Measurements from ENCODE around the gene ANGEL2.
"Not testable (repeated sequence)": the region's sequence is repeated elsewhere in the genome, so short reads cannot be mapped to it uniquely, and the experiment has no call there.

ANGEL2 gene

DNA sequence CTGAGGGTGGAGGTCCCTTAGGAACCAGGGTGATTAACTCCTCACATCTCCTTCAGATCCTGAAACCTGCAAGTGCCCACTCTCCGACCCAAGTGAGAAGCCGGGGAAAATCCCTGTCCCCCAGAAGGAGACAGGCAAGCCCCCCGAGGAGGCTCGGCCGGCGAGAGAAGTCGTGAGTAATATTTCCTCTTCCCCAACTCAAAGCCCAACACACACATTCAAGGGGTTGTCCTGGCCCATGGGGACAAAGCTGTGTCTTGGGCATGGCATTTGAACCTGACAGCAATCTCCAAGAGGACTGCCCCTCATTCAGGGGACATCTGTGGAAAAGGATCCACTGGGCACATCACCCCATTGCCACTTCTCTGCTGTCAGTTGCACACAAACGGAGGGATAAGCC, 41.8 kb downstream of the ANGEL2 start:
- Histone ChIP-seq H3K4me3 (ENCODE audit: low read depth in 1 of 2, low read length in 2 of 2) (no peak overlapping the region), H3K4me1 (ENCODE audit: control insufficient read depth in 1 of 2, insufficient read depth in 2 of 2, low read length in 2 of 2) (no peaks in the 10 kb centered on the region), H3K36me3 (ENCODE audit: control insufficient read depth in 1 of 2, insufficient read depth in 2 of 2, low read length in 2 of 2) (no peaks in the 10 kb centered on the region), H3K9me3 (ENCODE audit: control insufficient read depth in 1 of 2, low read length in 2 of 2) (no peaks in the 10 kb centered on the region), H3K27ac (ENCODE audit: low read length) (no peak overlapping the region), H3K27me3 (ENCODE audit: low read depth, low read length) (no peaks in the 10 kb centered on the region)

DNA sequence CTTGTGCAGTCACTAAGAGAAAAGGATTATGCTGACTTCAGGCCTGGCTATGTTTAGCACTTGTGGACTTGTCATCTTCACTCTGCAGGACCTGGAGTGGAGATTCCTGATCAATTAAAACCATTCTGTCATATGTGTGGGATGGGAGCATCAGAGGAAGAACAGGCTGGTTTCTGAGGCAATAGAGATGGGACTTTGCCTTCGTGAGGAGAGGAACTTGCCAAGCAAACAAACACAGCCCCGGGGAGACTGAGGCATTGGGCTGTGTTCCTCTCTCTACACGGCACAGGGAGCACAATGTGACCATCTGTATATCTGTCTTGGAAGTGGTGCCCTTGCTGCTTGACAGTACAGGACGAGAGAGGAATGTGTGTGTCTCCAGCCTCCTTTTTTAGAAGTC, 42.2 kb downstream of the ANGEL2 start:
- H3K27me3 ChIP-seq (ENCODE audit: low read depth, low read length), result no peaks in the 10 kb centered on the region
- no peaks in the 10 kb centered on the region for H3K4me1 ChIP-seq (ENCODE audit: control insufficient read depth in 1 of 2, insufficient read depth in 2 of 2, low read length in 2 of 2)
- H3K9me3 ChIP-seq (ENCODE audit: control insufficient read depth in 1 of 2, low read length in 2 of 2), result no peaks in the 10 kb centered on the region
- H3K27ac ChIP-seq (ENCODE audit: low read length), result no peak overlapping the region
- no peaks in the 10 kb centered on the region for H3K36me3 ChIP-seq (ENCODE audit: control insufficient read depth in 1 of 2, insufficient read depth in 2 of 2, low read length in 2 of 2)
- H3K4me3 ChIP-seq (ENCODE audit: low read depth in 1 of 2, low read length in 2 of 2), result no peak overlapping the region

DNA sequence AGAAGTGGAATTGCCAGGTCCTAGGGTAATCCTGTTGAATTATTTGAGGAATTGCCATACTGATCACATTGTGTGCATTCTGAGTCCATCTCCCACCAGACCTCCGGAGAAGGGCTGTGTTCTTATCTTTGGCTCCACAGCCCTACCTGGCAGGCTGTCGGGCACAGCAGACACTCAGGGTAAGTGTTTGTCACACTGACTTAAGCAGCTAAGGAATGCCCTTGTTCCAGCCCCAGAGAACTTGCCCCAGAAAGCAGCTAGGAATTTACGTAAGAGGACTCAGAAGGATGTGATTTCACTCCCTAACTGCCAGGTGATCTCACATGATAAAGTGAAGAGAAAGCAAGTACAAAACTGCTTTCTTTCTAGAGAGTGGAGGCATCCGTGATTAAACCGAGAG, 44.4 kb downstream of the ANGEL2 start:
- H3K36me3 ChIP-seq (ENCODE audit: control insufficient read depth in 1 of 2, insufficient read depth in 2 of 2, low read length in 2 of 2), result no peaks in the 10 kb centered on the region
- H3K27ac ChIP-seq (ENCODE audit: low read length), result no peak overlapping the region

DNA sequence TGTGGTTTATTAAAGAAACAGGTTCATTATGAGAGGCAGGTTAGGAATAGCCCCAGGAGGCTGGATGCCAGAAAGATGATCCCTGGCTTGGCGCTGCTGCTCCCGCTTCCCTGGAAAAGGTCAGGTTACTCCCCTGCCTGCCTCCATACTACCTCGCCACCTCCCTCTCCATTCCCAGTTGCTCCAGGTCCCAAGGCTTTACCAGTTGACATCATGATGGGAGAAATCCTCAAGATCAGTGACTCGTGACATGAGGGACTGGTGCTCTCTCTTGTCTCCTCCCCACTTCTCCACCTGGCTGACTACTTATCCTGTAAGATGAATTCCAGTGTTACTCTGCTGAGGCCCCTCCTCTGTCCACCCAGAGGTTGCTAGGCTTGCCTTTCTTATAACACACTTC, 45.6 kb downstream of the ANGEL2 start:
- Histone ChIP-seq H3K27ac (ENCODE audit: low read length) (no peak overlapping the region), H3K9me3 (ENCODE audit: control insufficient read depth in 1 of 2, low read length in 2 of 2) (no peaks in the 10 kb centered on the region)

More for the DNA sequence above, 44.4 kb downstream of the ANGEL2 start:
- Histone ChIP-seq H3K27me3 (ENCODE audit: low read depth, low read length) (no peaks in the 10 kb centered on the region), H3K4me1 (ENCODE audit: control insufficient read depth in 1 of 2, insufficient read depth in 2 of 2, low read length in 2 of 2) (no peaks in the 10 kb centered on the region), H3K4me3 (ENCODE audit: low read depth in 1 of 2, low read length in 2 of 2) (no peak overlapping the region), H3K9me3 (ENCODE audit: control insufficient read depth in 1 of 2, low read length in 2 of 2) (no peaks in the 10 kb centered on the region)

DNA sequence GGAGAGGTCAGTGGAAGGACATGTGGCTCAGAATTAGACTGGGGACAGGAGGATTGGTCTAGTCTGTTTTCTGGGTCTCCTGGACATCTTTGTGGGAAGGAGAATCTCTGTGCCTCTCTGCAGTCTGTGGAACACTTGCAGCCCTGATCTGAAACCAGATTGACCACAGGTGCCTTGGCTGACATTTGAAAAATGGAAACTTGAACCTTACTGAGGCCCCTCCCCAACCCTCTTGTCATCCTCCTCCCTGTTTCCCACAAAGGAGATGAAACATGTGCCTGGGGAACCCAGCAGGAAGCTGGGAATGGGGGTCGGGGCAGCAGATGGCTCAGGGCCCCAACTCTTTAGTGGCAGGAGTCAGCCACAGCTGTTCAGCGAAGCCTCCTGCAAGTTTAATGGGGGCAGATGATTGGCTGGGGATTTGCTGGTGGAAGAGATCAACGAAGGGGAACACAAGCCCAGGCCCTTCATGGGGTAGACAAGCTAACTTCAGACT, 47.3 kb downstream of the ANGEL2 start:
- Histone ChIP-seq H3K4me1 (ENCODE audit: control insufficient read depth in 1 of 2, insufficient read depth in 2 of 2, low read length in 2 of 2) (no peaks in the 10 kb centered on the region), H3K27ac (ENCODE audit: low read length) (no peak overlapping the region), H3K36me3 (ENCODE audit: control insufficient read depth in 1 of 2, insufficient read depth in 2 of 2, low read length in 2 of 2) (no peaks in the 10 kb centered on the region), H3K27me3 (ENCODE audit: low read depth, low read length) (no peaks in the 10 kb centered on the region), H3K4me3 (ENCODE audit: low read depth in 1 of 2, low read length in 2 of 2) (no peak overlapping the region), H3K9me3 (ENCODE audit: control insufficient read depth in 1 of 2, low read length in 2 of 2) (no peaks in the 10 kb centered on the region)

More for the DNA sequence above, 45.6 kb downstream of the ANGEL2 start:
- Histone ChIP-seq H3K4me3 (ENCODE audit: low read depth in 1 of 2, low read length in 2 of 2) (no peak overlapping the region), H3K27me3 (ENCODE audit: low read depth, low read length) (no peaks in the 10 kb centered on the region), H3K4me1 (ENCODE audit: control insufficient read depth in 1 of 2, insufficient read depth in 2 of 2, low read length in 2 of 2) (no peaks in the 10 kb centered on the region), H3K36me3 (ENCODE audit: control insufficient read depth in 1 of 2, insufficient read depth in 2 of 2, low read length in 2 of 2) (no peaks in the 10 kb centered on the region)

DNA sequence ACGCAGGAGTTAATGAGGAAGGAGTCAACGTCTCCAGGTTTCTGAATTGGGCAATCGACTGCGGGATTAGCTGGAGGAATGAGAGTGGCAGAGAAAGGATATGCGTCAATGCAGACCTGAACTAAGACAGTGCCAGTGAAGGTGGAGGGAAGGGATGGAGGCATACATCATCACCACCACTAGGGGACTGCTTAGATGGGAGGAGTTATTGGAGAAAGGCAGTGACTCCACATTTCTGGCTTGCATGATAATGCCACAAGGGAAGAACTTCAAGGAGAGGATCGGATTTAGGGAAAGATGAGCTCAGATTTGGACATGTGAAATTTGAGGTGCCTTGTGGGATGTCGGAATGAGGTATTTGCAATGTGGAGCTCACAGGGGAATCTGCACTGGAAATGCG, 47.9 kb downstream of the ANGEL2 start:
- no peaks in the 10 kb centered on the region for H3K9me3 ChIP-seq (ENCODE audit: control insufficient read depth in 1 of 2, low read length in 2 of 2)
- H3K4me1 ChIP-seq (ENCODE audit: control insufficient read depth in 1 of 2, insufficient read depth in 2 of 2, low read length in 2 of 2), result no peaks in the 10 kb centered on the region
- no peaks in the 10 kb centered on the region for H3K27me3 ChIP-seq (ENCODE audit: low read depth, low read length)
- H3K36me3 ChIP-seq (ENCODE audit: control insufficient read depth in 1 of 2, insufficient read depth in 2 of 2, low read length in 2 of 2), result no peaks in the 10 kb centered on the region
- no peak overlapping the region for H3K4me3 ChIP-seq (ENCODE audit: low read depth in 1 of 2, low read length in 2 of 2)
- no peak overlapping the region for H3K27ac ChIP-seq (ENCODE audit: low read length)

DNA sequence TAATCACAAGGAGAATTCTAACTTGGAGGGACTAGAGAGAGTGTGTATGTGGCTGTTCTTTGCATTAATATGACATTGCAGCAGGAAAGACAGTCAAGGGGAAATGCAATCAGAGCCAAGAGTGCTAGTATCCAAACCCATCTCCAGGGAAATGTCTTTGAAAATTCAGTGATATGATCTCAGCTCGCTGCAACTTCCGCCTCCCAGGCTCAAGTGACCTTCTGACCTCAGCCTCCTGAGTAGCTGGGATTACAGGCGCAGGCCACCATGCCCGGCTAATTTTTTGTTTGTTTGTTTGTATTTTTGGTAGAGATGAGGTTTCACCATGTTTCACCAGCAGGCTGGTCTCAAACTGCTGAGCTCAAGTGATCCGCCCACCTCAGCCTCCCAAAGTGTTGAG, 49.1 kb downstream of the ANGEL2 start:
- no peaks in the 10 kb centered on the region for H3K36me3 ChIP-seq (ENCODE audit: control insufficient read depth in 1 of 2, insufficient read depth in 2 of 2, low read length in 2 of 2)
- no peaks in the 10 kb centered on the region for H3K27me3 ChIP-seq (ENCODE audit: low read depth, low read length)
- H3K4me3 ChIP-seq (ENCODE audit: low read depth in 1 of 2, low read length in 2 of 2), result no peak overlapping the region
- H3K27ac ChIP-seq (ENCODE audit: low read length), result no peak overlapping the region
- no peaks in the 10 kb centered on the region for H3K4me1 ChIP-seq (ENCODE audit: control insufficient read depth in 1 of 2, insufficient read depth in 2 of 2, low read length in 2 of 2)
- H3K9me3 ChIP-seq (ENCODE audit: control insufficient read depth in 1 of 2, low read length in 2 of 2), result no peaks in the 10 kb centered on the region

DNA sequence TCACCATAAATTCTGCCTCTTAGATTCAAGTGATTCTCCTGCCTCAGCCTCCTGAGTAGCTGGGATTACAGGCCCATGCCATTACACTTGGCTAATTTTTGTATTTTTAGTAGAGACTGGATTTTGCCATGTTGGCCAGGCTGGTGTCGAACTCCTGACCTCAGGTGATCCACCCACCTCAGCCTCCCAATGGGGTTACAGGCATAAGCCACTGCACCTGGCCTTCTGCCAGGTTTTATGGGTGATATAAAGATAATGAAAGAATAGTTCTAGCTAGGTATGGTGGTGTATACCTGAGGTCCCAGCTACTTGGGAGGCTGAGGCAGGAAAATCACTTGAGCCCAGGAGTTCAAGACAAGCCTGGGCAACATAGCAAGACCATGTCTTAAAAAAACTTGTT, 50.7 kb downstream of the ANGEL2 start:
- H3K9me3 ChIP-seq (ENCODE audit: control insufficient read depth in 1 of 2, low read length in 2 of 2); H3K4me1 ChIP-seq (ENCODE audit: control insufficient read depth in 1 of 2, insufficient read depth in 2 of 2, low read length in 2 of 2); H3K27me3 ChIP-seq (ENCODE audit: low read depth, low read length); H3K4me3 ChIP-seq (ENCODE audit: low read depth in 1 of 2, low read length in 2 of 2); H3K36me3 ChIP-seq (ENCODE audit: control insufficient read depth in 1 of 2, insufficient read depth in 2 of 2, low read length in 2 of 2); H3K27ac ChIP-seq (ENCODE audit: low read length): not testable (repeated sequence)

DNA sequence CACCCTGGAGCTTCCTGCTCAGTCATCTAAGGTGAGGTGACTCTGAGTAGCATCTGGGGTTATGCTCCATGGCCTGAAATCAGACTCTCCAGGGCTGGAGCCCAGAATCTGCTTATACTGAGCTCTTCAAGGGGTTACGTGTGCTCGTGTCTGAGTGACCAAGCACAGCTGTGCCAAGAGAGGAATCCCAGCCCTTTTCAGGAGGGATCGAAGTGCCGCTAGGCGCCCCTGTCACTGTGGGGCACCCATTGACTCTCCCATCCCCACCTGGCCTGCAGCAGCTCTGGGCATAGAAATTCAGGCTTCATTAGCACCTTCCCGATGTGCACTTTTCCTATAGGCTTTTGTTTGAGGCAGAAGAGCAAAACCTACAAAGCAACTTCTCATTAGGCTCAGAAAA, 51.6 kb downstream of the ANGEL2 start:
- Histone ChIP-seq H3K4me1 (ENCODE audit: control insufficient read depth in 1 of 2, insufficient read depth in 2 of 2, low read length in 2 of 2) (no peaks in the 10 kb centered on the region), H3K9me3 (ENCODE audit: control insufficient read depth in 1 of 2, low read length in 2 of 2) (no peaks in the 10 kb centered on the region)

DNA sequence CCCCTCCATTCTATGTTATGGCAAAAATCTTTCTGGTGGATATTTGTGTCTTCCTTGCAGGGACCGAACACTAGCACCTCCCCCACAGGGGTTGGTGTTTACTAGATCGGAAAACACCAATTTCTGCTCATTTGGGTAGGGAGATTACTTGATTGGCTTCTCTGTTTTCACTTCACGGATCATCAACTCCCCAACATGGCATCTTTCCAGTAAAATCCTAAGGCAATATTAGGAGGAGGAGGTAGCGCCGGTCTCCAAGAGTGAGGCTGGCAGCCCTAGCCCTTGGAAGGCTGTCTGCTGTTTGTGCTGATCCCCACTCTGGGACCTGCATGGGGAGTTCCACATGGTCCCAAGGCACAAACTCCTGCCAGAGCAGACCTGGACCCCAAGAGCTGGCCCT, 53.2 kb downstream of the ANGEL2 start:
- H3K4me3 ChIP-seq (ENCODE audit: low read depth in 1 of 2, low read length in 2 of 2), result no peak overlapping the region
- H3K27ac ChIP-seq (ENCODE audit: low read length), result no peak overlapping the region
- no peaks in the 10 kb centered on the region for H3K9me3 ChIP-seq (ENCODE audit: control insufficient read depth in 1 of 2, low read length in 2 of 2)
- no peaks in the 10 kb centered on the region for H3K36me3 ChIP-seq (ENCODE audit: control insufficient read depth in 1 of 2, insufficient read depth in 2 of 2, low read length in 2 of 2)
- H3K4me1 ChIP-seq (ENCODE audit: control insufficient read depth in 1 of 2, insufficient read depth in 2 of 2, low read length in 2 of 2), result no peaks in the 10 kb centered on the region
- H3K27me3 ChIP-seq (ENCODE audit: low read depth, low read length), result no peaks in the 10 kb centered on the region

More for the DNA sequence above, 51.6 kb downstream of the ANGEL2 start:
- no peak overlapping the region for H3K4me3 ChIP-seq (ENCODE audit: low read depth in 1 of 2, low read length in 2 of 2)
- H3K27me3 ChIP-seq (ENCODE audit: low read depth, low read length), result no peaks in the 10 kb centered on the region
- no peak overlapping the region for H3K27ac ChIP-seq (ENCODE audit: low read length)
- no peaks in the 10 kb centered on the region for H3K36me3 ChIP-seq (ENCODE audit: control insufficient read depth in 1 of 2, insufficient read depth in 2 of 2, low read length in 2 of 2)

DNA sequence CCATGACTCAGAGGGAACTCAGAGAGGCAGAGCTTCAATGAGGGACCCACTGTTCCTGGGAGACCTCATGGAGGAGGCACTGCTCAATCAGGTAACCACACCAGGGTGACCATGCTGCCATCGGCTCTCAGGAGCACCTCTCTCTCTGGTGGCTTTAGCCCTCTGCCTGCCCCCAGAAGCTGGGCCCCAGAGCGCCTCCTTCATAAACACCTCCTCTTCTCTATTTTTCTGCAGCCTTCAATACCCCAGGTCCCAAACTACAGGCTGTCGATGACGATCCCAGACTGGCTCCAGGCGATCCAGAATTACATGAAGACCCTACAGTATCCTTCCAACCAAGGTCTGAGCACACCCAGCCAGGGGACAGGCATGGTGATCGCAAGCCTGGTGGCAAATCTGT, 54.7 kb downstream of the ANGEL2 start:
- Histone ChIP-seq H3K9me3 (ENCODE audit: control insufficient read depth in 1 of 2, low read length in 2 of 2) (no peaks in the 10 kb centered on the region), H3K27me3 (ENCODE audit: low read depth, low read length) (no peaks in the 10 kb centered on the region), H3K4me3 (ENCODE audit: low read depth in 1 of 2, low read length in 2 of 2) (no peak overlapping the region), H3K36me3 (ENCODE audit: control insufficient read depth in 1 of 2, insufficient read depth in 2 of 2, low read length in 2 of 2) (no peaks in the 10 kb centered on the region), H3K4me1 (ENCODE audit: control insufficient read depth in 1 of 2, insufficient read depth in 2 of 2, low read length in 2 of 2) (no peaks in the 10 kb centered on the region), H3K27ac (ENCODE audit: low read length) (no peak overlapping the region)

All from muscle layer of duodenum (tissue), 2 donors.